DOHH2 (cell line): Measurements from ENCODE around the gene KAT2A.
"Not testable (repeated sequence)": the region's sequence is repeated elsewhere in the genome, so short reads cannot be mapped to it uniquely, and the experiment has no call there.

Source experiments
- EZH2phosphoT487 ChIP-seq: fragments of 200-600 bp; sonication (generic); IDR thresholded peaks from 2 replicates; pipeline ENCODE4 v1.6.1; 2017; ENCODE audit warnings: borderline replicate concordance, mild to moderate bottlenecking, antibody characterized with exemption, low read length, moderate library complexity, mixed read lengths
- TF ChIP-seq, protein P1 (sequence below): fragments of 200-600 bp; sonication (generic); IDR thresholded peaks from one replicate; pipeline ENCODE4 v1.5.1; 2014; ENCODE audit warnings: antibody characterized with exemption, mild to moderate bottlenecking, low read depth, low read length; ENCODE audit not compliant: poor library complexity, severe bottlenecking

DNA sequence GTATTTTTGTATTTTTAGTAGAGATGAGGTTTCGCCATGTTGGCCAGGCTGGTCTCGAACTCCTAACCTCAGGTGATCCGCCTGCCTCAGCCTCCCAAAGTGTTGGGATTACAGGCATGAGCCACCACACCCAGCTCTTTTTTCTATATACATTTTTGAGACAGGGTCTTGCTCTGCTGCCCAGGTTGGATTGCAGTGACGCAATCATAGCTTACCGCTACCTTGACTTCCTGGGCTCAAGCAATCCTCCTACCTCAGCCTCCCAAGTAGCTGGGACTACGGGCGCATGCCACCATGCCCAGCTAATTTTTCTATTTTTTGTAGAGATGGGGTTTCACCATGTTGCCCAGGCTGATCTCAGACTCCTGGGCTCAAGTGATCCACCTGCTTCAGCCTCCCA is 19.5 kb upstream of the KAT2A start:
- TF ChIP-seq, protein P1, sequence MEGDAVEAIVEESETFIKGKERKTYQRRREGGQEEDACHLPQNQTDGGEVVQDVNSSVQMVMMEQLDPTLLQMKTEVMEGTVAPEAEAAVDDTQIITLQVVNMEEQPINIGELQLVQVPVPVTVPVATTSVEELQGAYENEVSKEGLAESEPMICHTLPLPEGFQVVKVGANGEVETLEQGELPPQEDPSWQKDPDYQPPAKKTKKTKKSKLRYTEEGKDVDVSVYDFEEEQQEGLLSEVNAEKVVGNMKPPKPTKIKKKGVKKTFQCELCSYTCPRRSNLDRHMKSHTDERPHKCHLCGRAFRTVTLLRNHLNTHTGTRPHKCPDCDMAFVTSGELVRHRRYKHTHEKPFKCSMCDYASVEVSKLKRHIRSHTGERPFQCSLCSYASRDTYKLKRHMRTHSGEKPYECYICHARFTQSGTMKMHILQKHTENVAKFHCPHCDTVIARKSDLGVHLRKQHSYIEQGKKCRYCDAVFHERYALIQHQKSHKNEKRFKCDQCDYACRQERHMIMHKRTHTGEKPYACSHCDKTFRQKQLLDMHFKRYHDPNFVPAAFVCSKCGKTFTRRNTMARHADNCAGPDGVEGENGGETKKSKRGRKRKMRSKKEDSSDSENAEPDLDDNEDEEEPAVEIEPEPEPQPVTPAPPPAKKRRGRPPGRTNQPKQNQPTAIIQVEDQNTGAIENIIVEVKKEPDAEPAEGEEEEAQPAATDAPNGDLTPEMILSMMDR, result not testable (repeated sequence)
- TF ChIP-seq EZH2phosphoT487, result not testable (repeated sequence)
